ENCODE results near the gene WDR46.

DNA sequence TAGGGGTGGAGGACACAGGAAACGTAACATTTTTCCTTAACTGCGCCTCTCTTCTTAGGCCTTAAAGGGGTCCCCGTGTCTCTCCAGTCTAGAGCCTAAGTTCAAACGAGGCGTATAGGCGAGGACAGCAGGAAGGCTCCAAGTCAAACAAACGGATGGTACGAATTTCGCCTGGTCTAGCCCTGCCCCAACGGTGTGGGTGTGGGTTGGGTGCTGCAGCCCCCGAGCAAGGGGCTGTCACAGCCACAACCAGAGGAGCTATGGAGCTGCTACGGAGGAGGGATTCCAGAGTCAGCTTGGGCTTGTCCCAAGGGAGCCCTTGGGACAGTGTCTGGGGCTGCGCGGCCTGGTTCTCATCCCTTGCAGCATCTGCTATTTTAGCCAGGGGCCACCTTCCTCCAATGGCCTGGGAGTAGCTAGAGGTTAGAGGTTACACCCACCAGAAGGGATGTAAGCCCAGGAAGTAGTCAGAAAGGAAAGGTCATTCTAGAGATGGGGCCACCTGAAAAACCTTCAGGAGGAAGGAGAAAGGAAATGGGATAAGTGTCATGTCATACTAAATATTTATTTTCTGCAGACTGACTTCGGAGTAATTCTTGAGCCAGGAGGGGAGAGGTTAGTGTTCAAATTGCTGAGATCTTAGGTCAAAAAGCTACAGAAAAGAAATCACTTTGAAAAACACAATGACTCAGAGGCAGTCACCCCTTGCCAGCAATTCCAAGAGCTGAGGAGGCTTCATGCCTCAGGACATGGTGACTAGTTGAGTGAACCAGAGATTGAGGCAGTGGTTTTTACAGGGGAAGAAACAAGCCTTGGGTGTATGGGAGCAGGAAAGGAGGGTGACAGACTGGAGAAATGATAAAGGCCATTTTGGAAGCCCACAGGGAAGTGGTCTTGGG is 39.1 kb downstream of the WDR46 start:
- TF ChIP-seq POLR2A (IDR thresholded peaks at IDR 0.05; ENCODE audit: low read length): no peak
- TF ChIP-seq GATA1 (IDR thresholded peaks at IDR 0.05; ENCODE audit: low read depth, low read length): no peak
